A549 (cell line): Measurements from ENCODE around the gene ADORA1. TPM values are rescaled to one million over a fixed set of nuclear protein-coding genes. Genes with fewer than 3 reads are reported as not detected.
A peak's percentile ranks its signal among the peaks of the same experiment; 100 is the strongest.

Experiments
- ATAC-seq, 2 experiments: fragments of 200-7000 bp in 1 of 2; fragments of >200 bp in 1 of 2; cut with Nextera tagmentation in 1 of 2; cut with Tn5 transposase in 1 of 2; 3 replicates each; pipeline versions ENCODE4 v1.8.0 to v1.9.1; 2018 to 2020; ENCODE audit warnings: mild to moderate bottlenecking in 1 of 2, moderate library complexity in 1 of 2
- CTCF ChIA-PET: fragments of 300-600 bp; sonication (Branson Sonifier 250); formaldehyde crosslinking; extraction: SDS; loops from one replicate; lab custom pipeline; 2021; ENCODE audit warnings: antibody characterized with exemption, inconsistent platforms; lab: Yijun Ruan, JAX
- POLR2A ChIA-PET: fragments of 350-600 bp; formaldehyde crosslinking; extraction: SDS; loops from one replicate; lab custom pipeline; 2021; ENCODE audit warnings: antibody characterized with exemption, inconsistent platforms; lab: Yijun Ruan, JAX
- DNase-seq, 2 experiments: peaks; one replicate each; pipeline versions ENCODE4 v3.0.0 to v3.0.0-alpha.2; 2011 to 2016; ENCODE audit warnings: low read depth in 1 of 2, low spot score in 1 of 2
- FAIRE-seq: peaks from 2 replicates; lab custom pipeline; 2011; peaks lifted over from hg19 to GRCh38; lab: Jason Lieb, UNC
- H3K27ac ChIP-seq, 2 experiments: fragments of >200 bp; sonication (Bioruptor Twin); formaldehyde crosslinking; 3 replicates each; pipeline ENCODE4 v1.5.1; 2016 to 2017
- H3K4me1 ChIP-seq: fragments of >200 bp; sonication (Bioruptor Twin); formaldehyde crosslinking; 3 replicates; pipeline ENCODE4 v1.6.1; 2016
- H3K4me2 ChIP-seq: fragments of >200 bp; sonication (Bioruptor Twin); formaldehyde crosslinking; 3 replicates; pipeline ENCODE4 v1.6.1; 2016
- H3K4me3 ChIP-seq: fragments of >200 bp; sonication (Bioruptor Twin); formaldehyde crosslinking; 3 replicates; pipeline ENCODE4 v1.5.1; 2016
- H3K9me3 ChIP-seq: fragments of >200 bp; sonication (Bioruptor Twin); formaldehyde crosslinking; 3 replicates; pipeline ENCODE4 v1.6.1; 2016
- BHLHE40 ChIP-seq: IDR thresholded peaks from 2 replicates; pipeline ENCODE4 v1.6.1; 2012; ENCODE audit warnings: low read depth, low read length, inconsistent platforms
- CHD4 ChIP-seq: fragments of 200-600 bp; sonication (generic); IDR thresholded peaks from 2 replicates; pipeline ENCODE4 v1.6.1; 2016; ENCODE audit warnings: antibody characterized with exemption, mild to moderate bottlenecking, borderline replicate concordance
- EP300 ChIP-seq, 2 experiments: fragments of >200 bp; sonication (Bioruptor Twin); formaldehyde crosslinking; IDR thresholded peaks; 2 replicates in 1 of 2; 3 replicates in 1 of 2; pipeline ENCODE4 v1.6.1; 2016 to 2017
- FOSL2 ChIP-seq, 2 experiments: fragments of 450-650 bp in 1 of 2; fragments of >200 bp in 1 of 2; sonication (Bioruptor Twin) in 1 of 2; formaldehyde crosslinking; IDR thresholded peaks; 2 replicates each; pipeline versions ENCODE4 v1.5.0 to v1.6.1; 2016 to 2020; ENCODE audit warnings: mild to moderate bottlenecking in 1 of 2, moderate library complexity in 1 of 2
- FOXS1 ChIP-seq: fragments of 250-450 bp; sonication (Bioruptor Pico); IDR thresholded peaks from 2 replicates; pipeline ENCODE4 v1.5.0; 2020; ENCODE audit warnings: mild to moderate bottlenecking, moderate library complexity
- HOXB5 ChIP-seq: fragments of 250-450 bp; sonication (Bioruptor Pico); IDR thresholded peaks from 2 replicates; pipeline ENCODE4 v1.5.0; 2020; ENCODE audit warnings: mild to moderate bottlenecking, moderate library complexity
- JUNB ChIP-seq: fragments of >200 bp; sonication (Bioruptor Twin); formaldehyde crosslinking; IDR thresholded peaks from 2 replicates; pipeline ENCODE4 v1.6.1; 2016
- MAFK ChIP-seq: fragments of 450-650 bp; IDR thresholded peaks from 2 replicates; pipeline ENCODE4 v1.6.1; 2014; ENCODE audit not compliant: partially characterized antibody
- POLR2AphosphoS2 ChIP-seq: conservative IDR thresholded peaks from 2 replicates; pipeline ENCODE4 v1.6.1; 2012; ENCODE audit warnings: low read length, improper control_type of control experiment, inconsistent platforms
- RAD21 ChIP-seq, 2 experiments: fragments of >200 bp in 1 of 2; sonication (Bioruptor Twin) in 1 of 2; formaldehyde crosslinking in 1 of 2; IDR thresholded peaks in 1 of 2; conservative IDR thresholded peaks in 1 of 2; 2 replicates in 1 of 2; 3 replicates in 1 of 2; pipeline ENCODE4 v1.6.1; 2012 to 2018; ENCODE audit warnings: inconsistent platforms in 1 of 2
- RFX5 ChIP-seq: fragments of 450-650 bp; IDR thresholded peaks from 2 replicates; pipeline ENCODE4 v1.7.1; 2014; ENCODE audit warnings: antibody characterized with exemption, mild to moderate bottlenecking, moderate library complexity
- SMC3 ChIP-seq: fragments of >200 bp; sonication (Bioruptor Twin); formaldehyde crosslinking; IDR thresholded peaks from 3 replicates; pipeline ENCODE4 v1.6.1; 2018; ENCODE audit warnings: inconsistent platforms
- TFCP2L1 ChIP-seq: fragments of 250-450 bp; sonication (Bioruptor Pico); IDR thresholded peaks from 2 replicates; pipeline ENCODE4 v1.5.0; 2021; ENCODE audit warnings: mild to moderate bottlenecking
- ZC3H11A ChIP-seq: fragments of 450-650 bp; IDR thresholded peaks from 2 replicates; pipeline ENCODE4 v1.6.1; 2014; ENCODE audit warnings: antibody characterized with exemption, mild to moderate bottlenecking
- ZFP36 ChIP-seq: fragments of 450-650 bp; IDR thresholded peaks from 2 replicates; pipeline ENCODE4 v1.6.1; 2014; ENCODE audit warnings: borderline replicate concordance; ENCODE audit not compliant: partially characterized antibody
- ZNF302 ChIP-seq: fragments of 250-450 bp; sonication (Bioruptor Pico); IDR thresholded peaks from 2 replicates; pipeline ENCODE4 v1.9.0; 2021; ENCODE audit warnings: inconsistent platforms, mild to moderate bottlenecking, moderate library complexity
- WGBS: methylation state at CpG from one replicate; pipeline ENCODE4 v1.1.6; 2017; ENCODE audit errors: missing lambda C conversion rate; 5-methylcytosine and 5-hydroxymethylcytosine counted together
- polyA plus RNA-seq, 4 experiments: library from polyadenylated mRNA; depleted of rRNA in 3 of 4; stranded (reverse); fragments of >200 nt; fragmentation: RNase III in 1 of 4; extraction: RNeasy Plus Mini Kit Qiagen cat#74134 plus additional on column Dnase treatment in 1 of 4; gene quantifications; 2 replicates in 3 of 4; 3 replicates in 1 of 4; pipeline ENCODE4 v1.2.3, GENCODE V29; 2011 to 2017
- TF ChIP-seq, protein P1 (sequence below): fragments of 450-650 bp; IDR thresholded peaks from 2 replicates; pipeline ENCODE4 v1.6.1; 2014; ENCODE audit warnings: antibody characterized with exemption
- TF ChIP-seq, protein P2 (sequence below): IDR thresholded peaks from 2 replicates; pipeline ENCODE4 v1.6.1; 2012
- TF ChIP-seq, protein P3 (sequence below): fragments of >200 bp; sonication (Bioruptor Twin); formaldehyde crosslinking; IDR thresholded peaks from 3 replicates; pipeline ENCODE4 v1.6.1; 2016
- TF ChIP-seq, protein P4 (sequence below): fragments of >200 bp; sonication (Bioruptor Twin); formaldehyde crosslinking; IDR thresholded peaks from 3 replicates; pipeline ENCODE4 v1.5.1; 2016

The ADORA1 gene
- polyA plus RNA-seq, 2 of the 4 experiments (the other 2 are of a cell fraction) = 0.48 to 2.4 TPM

DNA sequence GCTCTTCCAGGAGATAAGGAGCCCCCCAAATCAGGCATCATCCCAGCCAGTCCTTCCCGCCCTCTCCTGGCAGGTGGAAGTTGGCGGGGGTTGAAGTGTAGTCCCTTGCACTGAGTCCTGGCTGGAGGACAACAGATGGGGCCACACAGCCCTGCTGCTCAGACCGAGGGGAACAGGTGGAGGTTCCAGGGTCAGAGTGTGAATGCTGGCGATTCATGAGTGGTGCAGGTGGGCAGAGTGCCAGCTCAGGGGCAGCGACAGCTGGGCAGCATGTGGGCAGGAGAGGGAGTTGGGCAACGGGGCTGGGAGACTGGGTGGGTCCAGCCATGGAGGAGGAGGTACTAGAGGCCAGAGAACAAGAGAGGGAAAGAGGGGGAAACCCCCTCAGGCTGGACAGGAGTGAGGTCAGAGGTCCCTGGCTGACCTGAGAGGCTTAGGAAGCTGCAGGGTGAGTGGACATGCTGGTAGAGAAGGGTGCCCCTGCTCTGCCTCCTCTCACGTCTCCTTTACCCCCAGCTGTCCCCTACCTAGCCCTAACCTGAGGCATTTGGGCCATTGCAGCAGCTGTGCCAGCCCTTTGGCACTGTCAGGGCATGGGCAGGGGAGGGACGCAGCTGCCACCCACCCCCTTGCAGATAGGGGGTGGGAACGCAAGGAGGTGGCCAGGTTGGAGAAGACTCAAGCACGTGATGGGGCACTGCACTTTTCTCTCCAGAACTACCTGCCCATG, 11.3 kb upstream of the ADORA1 start (continued):
- TF ChIP-seq, protein P1, sequence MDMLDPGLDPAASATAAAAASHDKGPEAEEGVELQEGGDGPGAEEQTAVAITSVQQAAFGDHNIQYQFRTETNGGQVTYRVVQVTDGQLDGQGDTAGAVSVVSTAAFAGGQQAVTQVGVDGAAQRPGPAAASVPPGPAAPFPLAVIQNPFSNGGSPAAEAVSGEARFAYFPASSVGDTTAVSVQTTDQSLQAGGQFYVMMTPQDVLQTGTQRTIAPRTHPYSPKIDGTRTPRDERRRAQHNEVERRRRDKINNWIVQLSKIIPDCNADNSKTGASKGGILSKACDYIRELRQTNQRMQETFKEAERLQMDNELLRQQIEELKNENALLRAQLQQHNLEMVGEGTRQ = no peak
- TF ChIP-seq POLR2AphosphoS2 = no peak
- TF ChIP-seq, all 56 proteins: peak for 0

DNA sequence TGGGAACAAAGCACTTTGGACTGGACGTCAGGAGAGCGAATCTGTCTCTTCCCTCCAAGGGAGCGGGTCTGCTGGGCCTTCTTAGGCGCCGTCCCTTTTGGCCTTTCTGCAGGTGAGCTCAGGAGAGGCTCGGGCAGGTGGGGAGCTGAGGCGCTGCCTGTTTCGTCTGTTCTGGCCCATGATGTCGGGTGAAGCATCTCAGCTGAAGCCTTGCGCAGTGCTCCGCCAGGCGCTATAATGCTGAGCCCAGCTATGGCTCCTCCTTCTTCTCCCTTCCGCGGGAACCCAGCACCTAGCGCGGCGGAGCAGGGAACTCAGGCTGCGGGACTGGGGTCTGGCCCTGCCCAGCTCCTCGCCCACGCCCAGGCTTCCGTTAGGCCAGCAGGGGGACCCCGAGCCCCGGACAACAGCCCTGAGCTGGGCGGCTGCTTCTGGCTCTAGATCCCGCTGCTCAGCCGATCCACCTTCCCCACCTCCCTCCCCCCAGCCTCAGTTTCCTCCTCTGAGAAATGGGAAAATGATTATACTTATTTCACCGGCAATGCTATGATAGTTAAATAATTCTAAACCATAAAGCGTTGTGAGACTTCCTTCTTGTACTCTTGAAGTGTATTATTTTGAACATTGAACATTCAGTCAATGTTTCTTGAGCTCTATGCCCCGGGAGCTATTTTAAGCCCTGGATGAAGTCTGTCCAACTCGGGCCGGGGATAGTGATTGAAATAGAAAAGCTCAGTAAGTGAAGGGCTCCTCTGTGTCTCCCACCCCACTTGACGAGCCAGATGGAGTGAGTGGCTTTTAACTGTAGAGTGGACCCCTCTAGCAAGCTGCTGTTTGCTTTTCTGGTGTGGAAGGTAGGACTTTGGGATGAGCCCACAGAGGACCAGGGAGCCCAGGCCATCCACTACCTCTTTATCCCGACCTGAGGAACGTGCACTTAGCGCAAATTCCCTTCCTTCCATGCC, 9.6 kb upstream of the ADORA1 start:
- 15% methylated on average over 23 of the region's 35 CpGs for WGBS
- CTCF ChIA-PET = interaction anchor here (0.5 to 10.1 kb wide), 41 partner anchors 12 to 642 kb away, joined by 3 to 292 read pairs (median 5); partner anchors contain the start of genes ADORA1 and MYBPH

DNA sequence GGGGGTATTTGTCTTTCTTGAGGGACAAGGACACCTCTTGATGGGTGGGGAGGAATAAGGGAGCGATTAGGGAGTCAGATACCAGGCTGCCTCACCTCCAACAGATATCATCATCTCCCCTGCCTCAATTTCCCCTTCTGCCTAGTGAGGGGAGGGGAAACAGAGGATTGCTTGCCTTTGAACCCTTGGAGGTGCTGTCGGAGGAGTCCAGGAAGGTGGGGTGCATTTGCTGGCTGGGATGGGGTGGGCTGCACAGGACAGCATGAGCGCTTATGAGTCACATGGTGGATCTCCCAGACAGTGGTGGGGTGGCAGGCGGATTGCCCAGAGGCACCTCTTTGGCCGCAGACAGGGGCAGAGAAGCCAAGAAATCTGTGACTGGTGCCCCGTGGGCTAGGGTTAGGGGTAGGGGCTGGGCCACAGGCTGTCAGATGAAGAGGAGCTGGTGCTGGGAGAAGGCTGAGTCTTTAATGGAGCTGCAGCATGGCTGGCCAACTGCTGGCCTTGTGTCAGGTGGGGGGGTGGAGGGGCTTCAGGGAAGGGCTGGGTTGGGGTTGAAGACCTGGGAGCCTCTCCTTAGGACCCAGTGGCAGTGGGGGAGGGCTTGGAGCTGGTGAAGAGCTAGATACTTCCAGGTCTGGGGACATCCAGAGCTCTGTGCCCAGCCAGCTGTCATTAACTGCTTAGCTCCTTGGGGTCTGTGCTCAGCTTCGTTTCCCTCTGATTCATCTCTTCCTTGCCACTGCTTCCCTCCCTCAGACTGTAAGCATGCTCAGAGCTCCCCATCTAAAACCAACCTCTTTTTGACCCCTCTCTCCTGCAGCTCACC, 7.0 kb upstream of the ADORA1 start:
- H3K4me2 ChIP-seq = no peak overlapping the region
- CTCF ChIA-PET = interaction anchor here (1.1 to 10.1 kb wide), 9 partner anchors 8 to 152 kb away, joined by 5 to 292 read pairs (median 8); partner anchors contain the start of genes ADORA1 and MYBPH
- H3K4me1 ChIP-seq = 0 out of 3 replicates have a peak, but pooled peaks cover 4% of the 10 kb centered on the region
- no peak for FAIRE-seq
- 27% methylated on average over 7 of the region's 7 CpGs for WGBS
- no peak for ATAC-seq
- no peak overlapping the region for H3K27ac ChIP-seq
- H3K4me3 ChIP-seq = no peak overlapping the region
- no peak for DNase-seq
- POLR2A ChIA-PET = no interaction called here
- H3K9me3 ChIP-seq = no peaks in the 10 kb centered on the region
- TF ChIP-seq FOXS1 (CRISPR knock-in tag) = no peak
- no peak for TF ChIP-seq FOSL2 (IDR thresholded peaks at IDR 0.05)
- no peak for TF ChIP-seq FOSL2 (CRISPR knock-in tag; IDR thresholded peaks at IDR 0.05)
- no peak for TF ChIP-seq MAFK
- no peak for TF ChIP-seq POLR2AphosphoS2
- TF ChIP-seq, protein P2, sequence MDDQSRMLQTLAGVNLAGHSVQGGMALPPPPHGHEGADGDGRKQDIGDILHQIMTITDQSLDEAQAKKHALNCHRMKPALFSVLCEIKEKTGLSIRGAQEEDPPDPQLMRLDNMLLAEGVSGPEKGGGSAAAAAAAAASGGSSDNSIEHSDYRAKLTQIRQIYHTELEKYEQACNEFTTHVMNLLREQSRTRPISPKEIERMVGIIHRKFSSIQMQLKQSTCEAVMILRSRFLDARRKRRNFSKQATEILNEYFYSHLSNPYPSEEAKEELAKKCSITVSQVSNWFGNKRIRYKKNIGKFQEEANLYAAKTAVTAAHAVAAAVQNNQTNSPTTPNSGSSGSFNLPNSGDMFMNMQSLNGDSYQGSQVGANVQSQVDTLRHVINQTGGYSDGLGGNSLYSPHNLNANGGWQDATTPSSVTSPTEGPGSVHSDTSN = no peak
- no peak for TF ChIP-seq EP300 (IDR thresholded peaks at IDR 0.05)
- TF ChIP-seq, protein P3, sequence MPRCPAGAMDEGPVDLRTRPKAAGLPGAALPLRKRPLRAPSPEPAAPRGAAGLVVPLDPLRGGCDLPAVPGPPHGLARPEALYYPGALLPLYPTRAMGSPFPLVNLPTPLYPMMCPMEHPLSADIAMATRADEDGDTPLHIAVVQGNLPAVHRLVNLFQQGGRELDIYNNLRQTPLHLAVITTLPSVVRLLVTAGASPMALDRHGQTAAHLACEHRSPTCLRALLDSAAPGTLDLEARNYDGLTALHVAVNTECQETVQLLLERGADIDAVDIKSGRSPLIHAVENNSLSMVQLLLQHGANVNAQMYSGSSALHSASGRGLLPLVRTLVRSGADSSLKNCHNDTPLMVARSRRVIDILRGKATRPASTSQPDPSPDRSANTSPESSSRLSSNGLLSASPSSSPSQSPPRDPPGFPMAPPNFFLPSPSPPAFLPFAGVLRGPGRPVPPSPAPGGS = no peak
- no peak for TF ChIP-seq JUNB
- TF ChIP-seq, protein P1 = no peak
- TF ChIP-seq ZNF302 (CRISPR knock-in tag) = no peak
- TF ChIP-seq ZFP36 = no peak
- no peak for TF ChIP-seq BHLHE40
- no peak for TF ChIP-seq ZC3H11A
- no peak for TF ChIP-seq TFCP2L1 (CRISPR knock-in tag)

More for the DNA sequence above, 9.6 kb upstream of the ADORA1 start:
- no peaks in the 10 kb centered on the region; the same call in 2 of the 3 replicates for H3K9me3 ChIP-seq
- POLR2A ChIA-PET = interaction anchor here (0.6 to 1.7 kb wide), 4 partner anchors 98 to 187 kb away, joined by 4 to 6 read pairs (median 6); no protein-coding TSS in a partner anchor
- H3K27ac ChIP-seq = no peak overlapping the region
- 0 out of 3 replicates have a peak, but pooled peaks cover 4% of the 10 kb centered on the region for H3K4me1 ChIP-seq
- no peak for FAIRE-seq
- peak overlapping the region; percentile 59 for H3K4me2 ChIP-seq
- no peak overlapping the region for H3K4me3 ChIP-seq
- peak; percentile 63 to 93 for DNase-seq
- TF ChIP-seq FOSL2 (IDR thresholded peaks at IDR 0.05) (no peak), FOSL2 (CRISPR knock-in tag; IDR thresholded peaks at IDR 0.05) (no peak), FOXS1 (CRISPR knock-in tag) (no peak), RAD21 (conservative IDR thresholded peaks at IDR 0.05 in 1 of 2, IDR thresholded peaks at IDR 0.05 in 1 of 2) (peak; percentile 87 to 94), HOXB5 (CRISPR knock-in tag) (no peak), RFX5 (no peak; the same call in 1 of the 2 replicates), SMC3 (peak; percentile 94), CHD4 (no peak)
- TF ChIP-seq, protein P4, sequence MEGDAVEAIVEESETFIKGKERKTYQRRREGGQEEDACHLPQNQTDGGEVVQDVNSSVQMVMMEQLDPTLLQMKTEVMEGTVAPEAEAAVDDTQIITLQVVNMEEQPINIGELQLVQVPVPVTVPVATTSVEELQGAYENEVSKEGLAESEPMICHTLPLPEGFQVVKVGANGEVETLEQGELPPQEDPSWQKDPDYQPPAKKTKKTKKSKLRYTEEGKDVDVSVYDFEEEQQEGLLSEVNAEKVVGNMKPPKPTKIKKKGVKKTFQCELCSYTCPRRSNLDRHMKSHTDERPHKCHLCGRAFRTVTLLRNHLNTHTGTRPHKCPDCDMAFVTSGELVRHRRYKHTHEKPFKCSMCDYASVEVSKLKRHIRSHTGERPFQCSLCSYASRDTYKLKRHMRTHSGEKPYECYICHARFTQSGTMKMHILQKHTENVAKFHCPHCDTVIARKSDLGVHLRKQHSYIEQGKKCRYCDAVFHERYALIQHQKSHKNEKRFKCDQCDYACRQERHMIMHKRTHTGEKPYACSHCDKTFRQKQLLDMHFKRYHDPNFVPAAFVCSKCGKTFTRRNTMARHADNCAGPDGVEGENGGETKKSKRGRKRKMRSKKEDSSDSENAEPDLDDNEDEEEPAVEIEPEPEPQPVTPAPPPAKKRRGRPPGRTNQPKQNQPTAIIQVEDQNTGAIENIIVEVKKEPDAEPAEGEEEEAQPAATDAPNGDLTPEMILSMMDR = peak; percentile 81
- TF ChIP-seq, protein P2 = no peak
- peak; percentile 91 to 99 for ATAC-seq
